ENCODE results near the gene BAZ2B.
"Not testable (repeated sequence)": the region's sequence is repeated elsewhere in the genome, so short reads cannot be mapped to it uniquely, and the experiment has no call there.

Gene BAZ2B

GRCh38 chr2:159616286-159616701, at the start of gene BAZ2B:
Gene BAZ2B (minus strand): TSS chr2:159616548. CDS start chr2:159478719, 137,829 bp downstream.
- FAIRE-seq, result peak; percentile 23

GRCh38 chr2:159661286-159661685, 44.9 kb upstream of the BAZ2B start:
- FAIRE-seq, result no peak

- no peak for FAIRE-seq
Measured at GRCh38 chr2:159658881-159659873, 42.8 kb upstream of the BAZ2B start.

DNA sequence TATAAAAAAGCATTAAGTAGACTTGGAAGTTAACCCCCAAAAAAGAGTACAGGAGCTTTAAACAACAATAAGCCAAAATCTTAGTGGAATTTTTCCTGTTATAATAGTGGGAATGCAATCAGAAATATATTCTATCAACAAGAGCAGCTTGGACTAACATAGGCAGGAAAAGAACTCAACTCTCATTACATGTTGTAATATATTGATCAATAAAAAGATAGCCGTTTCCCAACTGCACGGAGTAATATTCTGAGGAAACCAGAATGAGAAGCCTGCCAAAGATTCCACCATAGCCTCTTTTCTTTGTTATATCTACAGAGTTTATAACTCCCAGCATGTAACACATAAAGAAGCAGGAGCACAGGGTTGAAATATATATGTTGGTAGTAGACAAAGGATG, 37.6 kb upstream of the BAZ2B start:
- no peak for FAIRE-seq

DNA sequence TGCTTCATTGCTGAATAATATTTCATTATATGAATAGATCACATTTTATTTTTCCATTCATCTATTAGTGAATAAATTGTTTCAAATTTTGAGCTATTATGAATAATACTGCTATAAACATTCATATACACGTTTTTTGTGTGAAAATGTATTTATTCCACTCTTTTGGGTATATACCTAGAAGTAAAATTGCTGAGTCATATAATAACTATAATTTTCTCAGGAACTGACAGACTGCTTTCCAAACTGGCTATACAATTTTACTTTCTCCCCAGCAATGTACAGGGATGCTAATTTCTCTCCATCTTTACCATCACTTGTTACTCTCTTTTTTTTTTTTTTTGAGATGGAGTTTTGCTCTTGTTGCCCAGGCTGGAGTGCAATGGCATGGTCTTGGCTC, 35.5 kb upstream of the BAZ2B start:
- no peak for FAIRE-seq

DNA sequence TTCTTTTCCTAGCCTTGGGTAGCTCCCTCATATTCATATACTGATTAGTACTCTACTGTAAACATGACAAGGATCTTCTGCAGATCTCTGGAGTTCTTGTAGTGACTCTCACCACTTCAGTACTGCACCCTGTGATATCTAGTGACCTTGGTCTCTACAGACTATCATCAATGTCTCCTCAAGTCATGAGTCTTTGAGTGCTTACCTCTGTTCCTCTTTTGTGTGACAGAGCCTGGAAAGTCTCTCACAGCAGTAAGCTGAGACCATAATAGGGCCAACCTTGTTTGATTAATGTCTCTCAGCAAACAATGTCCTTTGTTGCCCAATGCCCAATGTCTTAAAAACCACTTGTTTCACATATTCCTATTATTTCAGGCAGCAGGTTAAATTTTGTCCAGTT, 34.2 kb upstream of the BAZ2B start:
- FAIRE-seq, result no peak

GRCh38 chr2:159648643-159649042, 32.3 kb upstream of the BAZ2B start:
- FAIRE-seq, result no peak

DNA sequence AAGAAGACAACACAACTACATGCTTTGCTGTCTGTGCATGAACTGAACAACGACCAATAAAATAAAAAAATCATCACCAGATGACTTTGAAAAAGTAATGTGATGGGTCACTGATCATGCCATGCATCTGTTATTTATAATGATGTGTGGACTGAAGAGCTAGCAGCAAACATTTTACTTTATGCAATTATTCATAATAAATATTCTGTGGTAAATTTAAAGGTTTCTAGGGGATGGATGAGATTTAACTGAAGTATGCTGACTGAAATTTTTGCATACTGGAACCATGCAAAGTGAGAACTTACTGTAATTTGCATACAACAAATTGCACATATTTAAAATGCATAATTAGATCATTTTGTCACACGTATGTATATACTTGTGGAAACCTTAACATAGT, 31.3 kb upstream of the BAZ2B start:
- no peak for FAIRE-seq

DNA sequence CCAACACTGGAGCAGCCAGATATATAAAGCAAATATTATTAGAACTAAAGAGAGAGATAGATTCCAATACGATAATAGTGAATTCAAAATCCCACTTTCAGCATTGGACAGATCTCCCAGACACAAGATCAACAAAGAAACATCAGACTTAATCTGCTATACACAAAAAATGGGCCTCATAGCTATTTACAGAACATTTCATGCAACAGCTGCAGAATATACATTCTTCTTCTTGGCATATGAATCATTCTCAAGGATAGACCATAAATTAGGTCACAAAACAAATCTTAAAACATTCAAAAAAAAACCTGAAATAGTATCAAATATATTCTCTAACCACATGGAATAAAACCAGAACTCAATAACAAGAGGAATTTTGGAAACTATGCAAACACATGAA, 23.8 kb upstream of the BAZ2B start:
- no peak for FAIRE-seq

GRCh38 chr2:159639712-159640111, 23.4 kb upstream of the BAZ2B start:
- no peak for FAIRE-seq

GRCh38 chr2:159639071-159639470, 22.7 kb upstream of the BAZ2B start:
- no peak for FAIRE-seq

GRCh38 chr2:159637988-159638501, 21.7 kb upstream of the BAZ2B start:
- no peak for FAIRE-seq

- no peak for FAIRE-seq
Measured at GRCh38 chr2:159637240-159637639, 20.9 kb upstream of the BAZ2B start.

DNA sequence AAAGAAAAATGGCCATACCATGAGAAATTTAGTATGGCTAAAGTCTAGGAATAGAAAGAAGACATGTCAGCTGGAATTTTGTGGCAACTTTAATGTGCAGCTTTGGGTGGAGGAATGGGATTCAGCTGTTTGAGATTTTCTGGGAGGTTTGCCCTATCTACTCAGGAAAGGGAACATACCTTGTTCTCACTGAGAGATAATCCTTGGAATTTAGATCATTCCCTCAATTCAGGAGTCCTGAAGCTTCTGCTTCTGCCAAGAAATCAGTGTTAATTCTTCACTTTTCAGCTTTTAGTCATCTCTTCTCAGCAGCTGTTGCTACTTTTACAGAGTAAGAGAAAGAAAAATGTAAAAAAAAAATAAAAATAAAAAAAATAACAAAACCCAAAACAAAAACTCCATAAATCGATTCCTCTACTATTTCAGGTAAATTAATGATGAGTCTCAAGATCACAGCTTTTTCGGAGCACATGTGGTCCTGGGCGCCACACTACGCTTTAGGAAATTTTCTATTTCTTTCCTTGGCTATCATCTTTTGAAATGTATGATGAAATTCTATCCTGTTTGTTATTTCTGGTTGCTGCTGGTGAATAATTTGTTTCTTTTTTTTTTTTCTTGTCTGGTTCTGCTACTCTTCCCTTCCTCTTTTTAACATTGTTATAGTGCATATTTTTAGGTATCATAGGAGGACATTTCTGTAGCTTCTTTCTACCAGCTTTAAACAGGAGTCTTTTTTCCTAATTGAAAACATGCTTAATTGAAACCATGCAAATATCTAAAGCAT, 18.9 kb upstream of the BAZ2B start:
- no peak for FAIRE-seq

DNA sequence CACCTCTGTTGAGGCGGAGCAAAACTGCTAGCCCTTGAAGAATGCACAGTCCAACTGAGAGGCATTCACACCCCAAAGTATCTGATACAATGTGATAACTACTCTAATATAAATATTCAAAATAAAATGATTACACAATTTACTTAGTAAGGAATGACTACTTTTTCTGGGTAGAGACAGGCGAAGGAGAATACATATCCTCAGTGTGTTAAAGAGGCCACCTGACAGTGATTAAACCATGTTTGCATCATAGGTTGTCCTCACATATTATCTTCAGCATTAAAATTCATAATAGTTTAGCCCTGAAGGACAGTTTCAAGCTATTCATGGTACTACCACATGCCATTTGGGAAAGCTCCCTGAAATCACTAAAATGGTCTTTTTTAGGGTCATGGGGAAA, 16.9 kb upstream of the BAZ2B start:
- no peak for FAIRE-seq

- not testable (repeated sequence) for FAIRE-seq
Measured at GRCh38 chr2:159625628-159626027, 9.3 kb upstream of the BAZ2B start.

DNA sequence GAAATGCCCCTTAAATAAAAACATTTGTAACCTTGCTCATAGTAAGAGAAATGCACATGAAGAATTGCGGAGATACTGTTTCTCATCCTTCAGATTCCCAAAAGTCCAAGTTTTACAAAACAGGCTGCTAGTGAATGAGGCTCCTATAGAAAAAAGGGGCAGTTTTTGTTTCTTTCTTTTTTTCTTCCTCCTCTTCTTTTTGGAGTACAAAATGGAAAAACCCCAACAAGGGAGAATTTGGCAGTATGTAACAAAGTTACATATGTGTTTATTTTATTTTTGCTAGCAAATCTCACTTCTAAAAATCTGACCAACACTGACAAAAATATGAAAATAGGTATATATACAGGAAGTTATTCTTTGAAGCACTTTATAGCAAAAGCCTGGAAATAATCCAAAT, 7.1 kb upstream of the BAZ2B start:
- no peak for FAIRE-seq

- no peak for FAIRE-seq
Measured at GRCh38 chr2:159622966-159623365, 6.6 kb upstream of the BAZ2B start.

- no peak for FAIRE-seq
Measured at GRCh38 chr2:159620796-159621195, 4.4 kb upstream of the BAZ2B start.

- FAIRE-seq, result no peak
Measured at GRCh38 chr2:159617646-159618045, 1.3 kb upstream of the BAZ2B start.

GRCh38 chr2:159617100-159617499, 752 bp upstream of the BAZ2B start:
- no peak for FAIRE-seq

DNA sequence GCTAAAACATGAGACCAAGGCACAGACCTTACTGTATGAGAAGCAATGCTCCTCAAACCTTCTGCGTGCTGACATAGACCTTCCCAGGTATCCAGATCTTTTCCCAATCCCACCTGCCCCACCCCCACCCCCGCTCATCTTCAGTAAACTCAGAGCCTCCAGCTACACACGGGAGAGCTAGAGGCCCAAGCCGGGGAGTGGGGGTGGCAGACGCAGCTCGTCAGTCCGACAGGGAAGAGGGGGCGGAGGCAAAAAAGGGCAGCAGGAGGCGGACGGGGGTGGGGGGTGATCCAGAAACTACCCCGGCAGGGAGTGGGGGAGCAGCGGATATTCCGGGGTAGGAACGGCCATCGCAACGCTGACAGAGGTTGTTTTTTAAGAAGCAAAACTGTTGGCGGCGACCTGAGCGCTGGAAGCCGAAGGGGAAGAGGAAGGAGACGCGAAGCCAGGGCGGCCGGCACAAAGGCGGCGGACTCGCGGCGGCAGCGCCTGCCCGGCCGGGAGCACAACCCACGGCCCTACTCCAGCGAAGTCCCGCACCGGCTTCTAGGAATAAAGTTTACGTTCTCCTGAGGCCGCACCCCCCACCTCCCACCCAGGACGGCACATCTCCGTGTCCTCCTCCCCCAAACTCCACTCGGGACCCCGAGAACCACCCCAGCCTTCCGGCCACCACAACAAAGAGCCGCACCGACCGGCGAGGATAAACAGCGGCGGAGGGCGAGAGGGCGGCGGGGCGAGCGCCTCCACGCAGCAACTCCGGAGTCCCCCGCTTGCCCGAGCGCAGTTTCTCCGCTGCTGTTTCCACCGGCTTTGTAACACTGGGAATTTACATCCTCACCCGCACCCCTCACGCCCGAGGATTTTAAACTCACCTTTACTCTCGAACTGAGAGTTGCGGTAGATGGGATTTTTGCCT, 722 bp downstream of the BAZ2B start:
- FAIRE-seq, result no peak
